Adrenal gland (tissue), 12 donors: ENCODE measurements around the gene MIER1. TPM values are rescaled to one million over a fixed set of nuclear protein-coding genes. Genes with fewer than 3 reads are reported as not detected.

Experiments
- DNase-seq, 7 donors: peaks; one replicate each; pipeline ENCODE4 v3.0.0-alpha.2; 2019 to 2020
- H3K27ac ChIP-seq, 5 donors: fragments of 200-600 bp; sonication (generic) in 4 of 5; 1 replicate in 3 of 5; 2 replicates in 2 of 5; pipeline versions ENCODE4 v1.5.1 to v1.8.0; 2016 to 2020; ENCODE audit warnings: mild to moderate bottlenecking in 1 of 5
- H3K27me3 ChIP-seq: fragments of 200-600 bp; 2 replicates; pipeline ENCODE4 v1.8.0; 2021
- H3K36me3 ChIP-seq, 2 donors: fragments of 200-600 bp; replicated peaks in 1 of 2; 1 replicate in 1 of 2; 2 replicates in 1 of 2; pipeline versions ENCODE4 v1.5.1 to v1.8.0; 2018 to 2022
- H3K4me1 ChIP-seq, 2 donors: fragments of 200-600 bp; replicated peaks in 1 of 2; 1 replicate in 1 of 2; 2 replicates in 1 of 2; pipeline versions ENCODE4 v1.5.1 to v1.8.0; 2018 to 2021
- H3K4me3 ChIP-seq, 4 donors: fragments of 200-600 bp; sonication (generic) in 3 of 4; one replicate each; pipeline ENCODE4 v1.5.1; 2016 to 2018
- H3K9me3 ChIP-seq, 3 donors: fragments of 200-600 bp; sonication (generic) in 1 of 3; replicated peaks in 1 of 3; 1 replicate in 2 of 3; 2 replicates in 1 of 3; pipeline versions ENCODE4 v1.5.1 to v1.8.0; 2016 to 2021
- POLR2A ChIP-seq, 2 donors: fragments of 450-650 bp; IDR thresholded peaks; one replicate each; pipeline ENCODE4 v1.6.1; 2017; ENCODE audit warnings: antibody characterized with exemption in 2 of 2, mild to moderate bottlenecking in 2 of 2, moderate library complexity in 1 of 2
- WGBS, 4 donors: extraction: QIAGEN DNeasy Blood & Tissue Kit in 2 of 4; methylation state at CpG; one replicate each; pipeline versions ENCODE4 v1.1.5 to v1.1.7; 2013 to 2017; 5-methylcytosine and 5-hydroxymethylcytosine counted together
- intact Hi-C, 2 donors: fragments of 100-400 bp; cut with DNase I; formaldehyde crosslinking; loops; one replicate each; pipeline versions ENCODE4 v1.14.1 to v1.15.0; 2022 to 2023
- polyA plus RNA-seq, 3 donors: library from polyadenylated mRNA; stranded (reverse); fragments of 200-250 nt in 2 of 3; fragments of 350-450 nt in 1 of 3; fragmentation: Illumina TruSeq in 1 of 3; extraction: RNeasy Lipid Tissue Mini Kit (QIAGEN cat#74804) in 1 of 3; gene quantifications; one replicate each; pipeline ENCODE4 v1.2.3, GENCODE V29; 2013 to 2014
- total RNA-seq, 9 donors: library from RNA; depleted of rRNA in 4 of 9; stranded (reverse); fragments of >200 nt in 4 of 9; fragments of 120-200 nt in 1 of 9; fragmentation: NEBNext Ultra II Directional in 1 of 9; extraction: Animal tissue kit (Norgen Biotek cat#: 25700) in 1 of 9; gene quantifications; one replicate each; pipeline versions ENCODE4 v1.1.0 to v1.2.4, GENCODE V29; 2013 to 2023
- TF ChIP-seq, protein P1 (sequence below), 6 experiments: fragments of 450-650 bp in 4 of 6; fragments of 200-600 bp in 2 of 6; sonication (generic) in 1 of 6; IDR thresholded peaks; 1 replicate in 5 of 6; 2 replicates in 1 of 6; pipeline versions ENCODE4 v1.5.1 to v1.8.0; 2016 to 2021; ENCODE audit warnings: antibody characterized with exemption in 6 of 6, mild to moderate bottlenecking in 2 of 6, moderate library complexity in 1 of 6
- donor health status: healthy with polysubstance abuse.
- donor health status: Bipolar disorder and iron deficiency.
- donor health status: DM: yes; HTN: yes; CAD: no.
- donor health status: DM: no; HTN: no; CAD: no.
- donor health status: DM: no; HTN: no; CAD: no.
- donor health status: DM: yes; HTN: yes; CAD: no.

MIER1 gene
- total and polyA plus RNA-seq, 12 donors, result 13.0 to 62.9 (median 37.3) TPM

- intact Hi-C loops, result no loop called here
- no peak for TF ChIP-seq POLR2A (IDR thresholded peaks at IDR 0.05)
- TF ChIP-seq, protein P1, sequence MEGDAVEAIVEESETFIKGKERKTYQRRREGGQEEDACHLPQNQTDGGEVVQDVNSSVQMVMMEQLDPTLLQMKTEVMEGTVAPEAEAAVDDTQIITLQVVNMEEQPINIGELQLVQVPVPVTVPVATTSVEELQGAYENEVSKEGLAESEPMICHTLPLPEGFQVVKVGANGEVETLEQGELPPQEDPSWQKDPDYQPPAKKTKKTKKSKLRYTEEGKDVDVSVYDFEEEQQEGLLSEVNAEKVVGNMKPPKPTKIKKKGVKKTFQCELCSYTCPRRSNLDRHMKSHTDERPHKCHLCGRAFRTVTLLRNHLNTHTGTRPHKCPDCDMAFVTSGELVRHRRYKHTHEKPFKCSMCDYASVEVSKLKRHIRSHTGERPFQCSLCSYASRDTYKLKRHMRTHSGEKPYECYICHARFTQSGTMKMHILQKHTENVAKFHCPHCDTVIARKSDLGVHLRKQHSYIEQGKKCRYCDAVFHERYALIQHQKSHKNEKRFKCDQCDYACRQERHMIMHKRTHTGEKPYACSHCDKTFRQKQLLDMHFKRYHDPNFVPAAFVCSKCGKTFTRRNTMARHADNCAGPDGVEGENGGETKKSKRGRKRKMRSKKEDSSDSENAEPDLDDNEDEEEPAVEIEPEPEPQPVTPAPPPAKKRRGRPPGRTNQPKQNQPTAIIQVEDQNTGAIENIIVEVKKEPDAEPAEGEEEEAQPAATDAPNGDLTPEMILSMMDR (IDR thresholded peaks at IDR 0.05), result no peak
- H3K36me3 ChIP-seq, result peaks cover 0 to 59% of the 10 kb centered on the region in 2 donors
- 84 to 92% (median 87%) methylated on average over 4 of the region's 4 CpGs for WGBS, 4 donors
- no peak for DNase-seq
- H3K27me3 ChIP-seq, result no peaks in the 10 kb centered on the region
- peaks cover 0 to 23% of the 10 kb centered on the region in 2 donors for H3K4me1 ChIP-seq
- H3K4me3 ChIP-seq, result no peak overlapping the region
- peak overlapping the region in 1 of 5 donors; percentile 70 for H3K27ac ChIP-seq
- no peaks in the 10 kb centered on the region for H3K9me3 ChIP-seq
These were observed 57.9 kb downstream of the MIER1 start for GRCh38 chr1:66982561-66983260.

- H3K4me3 ChIP-seq, result no peak overlapping the region
- TF ChIP-seq, protein P1 (IDR thresholded peaks at IDR 0.05), result no peak
- TF ChIP-seq POLR2A (IDR thresholded peaks at IDR 0.05), result no peak
- H3K36me3 ChIP-seq, result peaks cover 0 to 52% of the 10 kb centered on the region in 2 donors
- intact Hi-C loops, result no loop called here
- WGBS, 4 donors, result 93 to 100% (median 99%) methylated on average over 1 of the region's 1 CpG
- DNase-seq, result no peak
- no peaks in the 10 kb centered on the region for H3K27me3 ChIP-seq
- H3K4me1 ChIP-seq, result peaks cover 0 to 23% of the 10 kb centered on the region in 2 donors
- no peaks in the 10 kb centered on the region for H3K9me3 ChIP-seq
- no peak overlapping the region for H3K27ac ChIP-seq
These were observed 59.7 kb downstream of the MIER1 start for GRCh38 chr1:66984491-66984890.

- 39 to 54% (median 47%) methylated on average over 1 of the region's 1 CpG for WGBS, 4 donors
- Histone ChIP-seq H3K9me3 (no peaks in the 10 kb centered on the region), H3K27me3 (no peaks in the 10 kb centered on the region), H3K4me1 (peaks cover 0 to 18% of the 10 kb centered on the region in 2 donors), H3K36me3 (peaks cover 0 to 45% of the 10 kb centered on the region in 2 donors), H3K27ac (no peak overlapping the region), H3K4me3 (no peak overlapping the region)
- TF ChIP-seq, protein P1 (IDR thresholded peaks at IDR 0.05), result no peak
- TF ChIP-seq POLR2A (IDR thresholded peaks at IDR 0.05), result no peak
- no peak for DNase-seq
- intact Hi-C loops, result no loop called here
These were observed 61.0 kb downstream of the MIER1 start for GRCh38 chr1:66985835-66986234.

- DNase-seq, result no peak
- no peaks in the 10 kb centered on the region for H3K9me3 ChIP-seq
- peaks cover 0 to 4% of the 10 kb centered on the region in 2 donors for H3K36me3 ChIP-seq
- H3K4me1 ChIP-seq, result no peaks in the 10 kb centered on the region
- intact Hi-C loops, result loop anchor here (10.0 kb wide), 3 partner anchors 152 to 228 kb away; no protein-coding TSS in a partner anchor
- no peaks in the 10 kb centered on the region for H3K27me3 ChIP-seq
- no peak overlapping the region for H3K4me3 ChIP-seq
- TF ChIP-seq, protein P1 (IDR thresholded peaks at IDR 0.05), result no peak
- H3K27ac ChIP-seq, result no peak overlapping the region
- WGBS, 4 donors, result 72 to 96% (median 90%) methylated on average over 3 of the region's 3 CpGs
These were observed 68.3 kb downstream of the MIER1 start for GRCh38 chr1:66993076-66993475.
